OCI-LY1 (cell line): ENCODE data around the gene SPINK2.

Experiments used
- EZH2 ChIP-seq: fragments of 200-600 bp; sonication (generic), shearing (Covaris generic); IDR thresholded peaks from 2 replicates; pipeline ENCODE4 v1.8.0; 2017; ENCODE audit warnings: borderline replicate concordance, mixed run types, mild to moderate bottlenecking, antibody characterized with exemption, low read length, moderate library complexity, mixed read lengths
- TF ChIP-seq, protein P1 (sequence below): fragments of 200-600 bp; sonication (generic), shearing (Covaris generic); IDR thresholded peaks from 2 replicates; pipeline ENCODE4 v1.5.1; 2017; ENCODE audit warnings: mild to moderate bottlenecking, antibody characterized with exemption, low read length, moderate library complexity, mixed read lengths

DNA sequence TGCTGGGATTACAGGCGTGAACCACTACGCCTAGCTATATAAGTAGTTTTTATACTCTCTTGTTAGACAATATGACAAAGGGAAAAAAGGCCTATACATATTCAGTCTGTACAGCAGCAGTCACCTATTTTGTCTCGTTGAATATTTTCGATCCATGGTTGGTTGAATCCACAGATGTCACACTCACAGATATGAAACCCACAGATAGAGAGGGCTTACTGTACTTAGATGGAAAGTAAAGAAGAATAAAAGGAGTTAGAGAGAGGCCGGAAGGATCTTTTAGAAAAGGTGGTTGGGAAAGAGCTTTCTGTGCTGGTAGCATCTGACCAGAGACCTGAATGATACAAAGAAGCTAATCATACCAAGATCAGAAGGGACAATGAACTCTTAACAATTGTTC is 38.3 kb upstream of the SPINK2 start:
- TF ChIP-seq, protein P1, sequence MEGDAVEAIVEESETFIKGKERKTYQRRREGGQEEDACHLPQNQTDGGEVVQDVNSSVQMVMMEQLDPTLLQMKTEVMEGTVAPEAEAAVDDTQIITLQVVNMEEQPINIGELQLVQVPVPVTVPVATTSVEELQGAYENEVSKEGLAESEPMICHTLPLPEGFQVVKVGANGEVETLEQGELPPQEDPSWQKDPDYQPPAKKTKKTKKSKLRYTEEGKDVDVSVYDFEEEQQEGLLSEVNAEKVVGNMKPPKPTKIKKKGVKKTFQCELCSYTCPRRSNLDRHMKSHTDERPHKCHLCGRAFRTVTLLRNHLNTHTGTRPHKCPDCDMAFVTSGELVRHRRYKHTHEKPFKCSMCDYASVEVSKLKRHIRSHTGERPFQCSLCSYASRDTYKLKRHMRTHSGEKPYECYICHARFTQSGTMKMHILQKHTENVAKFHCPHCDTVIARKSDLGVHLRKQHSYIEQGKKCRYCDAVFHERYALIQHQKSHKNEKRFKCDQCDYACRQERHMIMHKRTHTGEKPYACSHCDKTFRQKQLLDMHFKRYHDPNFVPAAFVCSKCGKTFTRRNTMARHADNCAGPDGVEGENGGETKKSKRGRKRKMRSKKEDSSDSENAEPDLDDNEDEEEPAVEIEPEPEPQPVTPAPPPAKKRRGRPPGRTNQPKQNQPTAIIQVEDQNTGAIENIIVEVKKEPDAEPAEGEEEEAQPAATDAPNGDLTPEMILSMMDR, result no peak
- no peak for TF ChIP-seq EZH2
